ENCODE results near the gene PPP1R3A. TPM values are rescaled to one million over a fixed set of nuclear protein-coding genes. Genes with fewer than 3 reads are reported as not detected.
"Not testable (repeated sequence)": the region's sequence is repeated elsewhere in the genome, so short reads cannot be mapped to it uniquely, and the experiment has no call there.

The PPP1R3A gene, protein sequence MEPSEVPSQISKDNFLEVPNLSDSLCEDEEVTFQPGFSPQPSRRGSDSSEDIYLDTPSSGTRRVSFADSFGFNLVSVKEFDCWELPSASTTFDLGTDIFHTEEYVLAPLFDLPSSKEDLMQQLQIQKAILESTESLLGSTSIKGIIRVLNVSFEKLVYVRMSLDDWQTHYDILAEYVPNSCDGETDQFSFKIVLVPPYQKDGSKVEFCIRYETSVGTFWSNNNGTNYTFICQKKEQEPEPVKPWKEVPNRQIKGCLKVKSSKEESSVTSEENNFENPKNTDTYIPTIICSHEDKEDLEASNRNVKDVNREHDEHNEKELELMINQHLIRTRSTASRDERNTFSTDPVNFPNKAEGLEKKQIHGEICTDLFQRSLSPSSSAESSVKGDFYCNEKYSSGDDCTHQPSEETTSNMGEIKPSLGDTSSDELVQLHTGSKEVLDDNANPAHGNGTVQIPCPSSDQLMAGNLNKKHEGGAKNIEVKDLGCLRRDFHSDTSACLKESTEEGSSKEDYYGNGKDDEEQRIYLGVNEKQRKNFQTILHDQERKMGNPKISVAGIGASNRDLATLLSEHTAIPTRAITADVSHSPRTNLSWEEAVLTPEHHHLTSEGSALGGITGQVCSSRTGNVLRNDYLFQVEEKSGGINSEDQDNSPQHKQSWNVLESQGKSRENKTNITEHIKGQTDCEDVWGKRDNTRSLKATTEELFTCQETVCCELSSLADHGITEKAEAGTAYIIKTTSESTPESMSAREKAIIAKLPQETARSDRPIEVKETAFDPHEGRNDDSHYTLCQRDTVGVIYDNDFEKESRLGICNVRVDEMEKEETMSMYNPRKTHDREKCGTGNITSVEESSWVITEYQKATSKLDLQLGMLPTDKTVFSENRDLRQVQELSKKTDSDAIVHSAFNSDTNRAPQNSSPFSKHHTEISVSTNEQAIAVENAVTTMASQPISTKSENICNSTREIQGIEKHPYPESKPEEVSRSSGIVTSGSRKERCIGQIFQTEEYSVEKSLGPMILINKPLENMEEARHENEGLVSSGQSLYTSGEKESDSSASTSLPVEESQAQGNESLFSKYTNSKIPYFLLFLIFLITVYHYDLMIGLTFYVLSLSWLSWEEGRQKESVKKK
- total RNA-seq (100 to 1,000 TPM in 2 of 4 donors, 10 to 100 TPM in 2; 79.5 to 120 (median 97.5) TPM), polyA plus RNA-seq (39.0 TPM)
- long read RNA-seq, donor 1, full-length matches to known transcripts: 49 of 63 reads
- long read RNA-seq, donor 1, partial matches to known transcripts: 1 of 63 reads
- long read RNA-seq, donor 1, other reads (novel, unspliced or antisense): 13 of 63 reads
- long read RNA-seq, donor 2, full-length matches to known transcripts: 50 of 61 reads
- long read RNA-seq, donor 2, partial matches to known transcripts: 1 of 61 reads
- long read RNA-seq, donor 2, other reads (novel, unspliced or antisense): 10 of 61 reads
- long read RNA-seq, donor 3, full-length matches to known transcripts: 129 of 158 reads
- long read RNA-seq, donor 3, partial matches to known transcripts: 4 of 158 reads
- long read RNA-seq, donor 3, other reads (novel, unspliced or antisense): 25 of 158 reads
- long read RNA-seq, donor 4, full-length matches to known transcripts: 38 of 51 reads
- long read RNA-seq, donor 4, partial matches to known transcripts: 0 of 51 reads
- long read RNA-seq, donor 4, other reads (novel, unspliced or antisense): 13 of 51 reads

GRCh38 chr7:113918946-113919345, at the start of gene PPP1R3A:
PPP1R3A (minus strand) TSS chr7:113919009; CDS start chr7:113918996, 13 bp downstream.
- Histone ChIP-seq H3K4me3 (ENCODE audit: low read length) (peak within 1 kb of the TSS; percentile 63), H3K4me1 (ENCODE audit: control insufficient read depth, insufficient read depth, low read length) (no peaks in the 10 kb centered on the region), H3K27ac (ENCODE audit: low read length) (no peak within 1 kb of the TSS), H3K27me3 (ENCODE audit: control insufficient read depth, insufficient read depth) (no peaks in the 10 kb centered on the region), H3K9me3 (ENCODE audit: control insufficient read depth, low read length) (no peaks in the 10 kb centered on the region)
- intact Hi-C loops (cut with DNase I): loop anchor here in 1 of 4 donors (10.0 kb wide), 1 partner anchor 284 kb away; no protein-coding TSS in a partner anchor
- WGBS: 29% methylated on average over 2 of the region's 2 CpGs
- DNase-seq (peak in 1 of 3 donors; percentile 19), ATAC-seq (peak; percentile 92 to 94)

- intact Hi-C loops (cut with DNase I): no loop called here
- H3K27ac ChIP-seq (ENCODE audit: low read length): no peak overlapping the region
- H3K4me1 ChIP-seq (ENCODE audit: control insufficient read depth, insufficient read depth, low read length): no peaks in the 10 kb centered on the region
- no peaks in the 10 kb centered on the region for H3K27me3 ChIP-seq (ENCODE audit: control insufficient read depth, insufficient read depth)
- no peak for DNase-seq
- 68% methylated on average over 2 of the region's 2 CpGs for whole genome bisulfite sequencing
- no peaks in the 10 kb centered on the region for H3K9me3 ChIP-seq (ENCODE audit: control insufficient read depth, low read length)
- no peak for ATAC-seq
- no peak overlapping the region for H3K4me3 ChIP-seq (ENCODE audit: low read length)
Observed at GRCh38 chr7:113963356-113963755, 44.5 kb upstream of the PPP1R3A start.

DNA sequence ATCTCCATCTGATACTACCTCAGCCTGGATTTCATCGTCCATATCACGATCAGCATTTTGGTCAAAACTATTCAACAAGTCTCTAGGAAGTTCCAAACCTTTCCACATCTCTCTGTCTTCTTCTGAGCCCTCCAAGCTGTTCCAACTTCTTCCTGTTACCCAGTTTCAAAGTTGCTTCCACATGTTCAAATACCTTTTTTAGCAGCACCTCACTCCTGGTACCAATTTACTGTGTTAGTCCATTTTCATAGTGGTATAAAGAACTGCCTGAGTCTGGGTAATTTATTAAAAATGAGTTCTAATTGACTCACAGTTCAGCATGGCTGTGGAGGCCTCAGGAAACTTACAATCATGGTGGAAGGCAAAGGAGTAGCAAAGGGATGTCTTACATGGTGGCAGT, 41.1 kb upstream of the PPP1R3A start:
- intact Hi-C loops (cut with DNase I): no loop called here
- Histone ChIP-seq H3K4me1 (ENCODE audit: control insufficient read depth, insufficient read depth, low read length) (no peaks in the 10 kb centered on the region), H3K27me3 (ENCODE audit: control insufficient read depth, insufficient read depth) (no peaks in the 10 kb centered on the region), H3K27ac (ENCODE audit: low read length) (no peak overlapping the region), H3K4me3 (ENCODE audit: low read length) (no peak overlapping the region), H3K9me3 (ENCODE audit: control insufficient read depth, low read length) (no peaks in the 10 kb centered on the region)
- 73% methylated on average over 2 of the region's 2 CpGs for WGBS
- ATAC-seq (no peak), DNase-seq (no peak)

DNA sequence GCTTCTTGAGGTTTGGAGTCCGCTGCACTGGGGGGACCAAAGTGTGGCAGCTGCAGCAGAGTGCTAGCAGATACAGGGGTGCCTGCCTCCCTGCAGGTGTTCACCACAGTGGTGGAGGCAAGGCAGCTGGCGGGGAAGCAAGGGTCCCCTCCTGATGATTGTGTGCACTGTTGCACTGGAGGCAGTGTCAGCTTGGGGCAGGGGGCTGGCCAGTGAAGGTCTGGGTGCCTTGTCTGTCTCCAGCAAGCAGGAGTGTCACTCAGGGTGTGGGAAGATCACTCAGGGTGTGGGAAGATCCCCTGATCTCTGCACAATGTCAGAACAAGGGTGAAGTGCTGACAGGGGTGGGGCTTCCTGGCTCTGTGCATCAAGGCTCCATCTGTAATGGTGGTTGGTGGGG, 36.3 kb upstream of the PPP1R3A start:
- Histone ChIP-seq H3K9me3 (ENCODE audit: control insufficient read depth, low read length) (no peaks in the 10 kb centered on the region), H3K27me3 (ENCODE audit: control insufficient read depth, insufficient read depth) (no peaks in the 10 kb centered on the region), H3K4me3 (ENCODE audit: low read length) (no peak overlapping the region), H3K4me1 (ENCODE audit: control insufficient read depth, insufficient read depth, low read length) (no peaks in the 10 kb centered on the region), H3K27ac (ENCODE audit: low read length) (no peak overlapping the region)
- intact Hi-C loops (cut with DNase I): no loop called here
- DNase-seq (no peak), ATAC-seq (no peak)
- WGBS: 83% methylated on average over 2 of the region's 2 CpGs

- 82% methylated on average over 2 of the region's 2 CpGs for WGBS
- Histone ChIP-seq H3K9me3 (ENCODE audit: control insufficient read depth, low read length) (no peaks in the 10 kb centered on the region), H3K27me3 (ENCODE audit: control insufficient read depth, insufficient read depth) (no peaks in the 10 kb centered on the region), H3K4me3 (ENCODE audit: low read length) (no peak overlapping the region), H3K27ac (ENCODE audit: low read length) (no peak overlapping the region), H3K4me1 (ENCODE audit: control insufficient read depth, insufficient read depth, low read length) (no peaks in the 10 kb centered on the region)
- DNase-seq (no peak), ATAC-seq (no peak)
- intact Hi-C loops (cut with DNase I): no loop called here
Observed at GRCh38 chr7:113953553-113953952, 34.7 kb upstream of the PPP1R3A start.

DNA sequence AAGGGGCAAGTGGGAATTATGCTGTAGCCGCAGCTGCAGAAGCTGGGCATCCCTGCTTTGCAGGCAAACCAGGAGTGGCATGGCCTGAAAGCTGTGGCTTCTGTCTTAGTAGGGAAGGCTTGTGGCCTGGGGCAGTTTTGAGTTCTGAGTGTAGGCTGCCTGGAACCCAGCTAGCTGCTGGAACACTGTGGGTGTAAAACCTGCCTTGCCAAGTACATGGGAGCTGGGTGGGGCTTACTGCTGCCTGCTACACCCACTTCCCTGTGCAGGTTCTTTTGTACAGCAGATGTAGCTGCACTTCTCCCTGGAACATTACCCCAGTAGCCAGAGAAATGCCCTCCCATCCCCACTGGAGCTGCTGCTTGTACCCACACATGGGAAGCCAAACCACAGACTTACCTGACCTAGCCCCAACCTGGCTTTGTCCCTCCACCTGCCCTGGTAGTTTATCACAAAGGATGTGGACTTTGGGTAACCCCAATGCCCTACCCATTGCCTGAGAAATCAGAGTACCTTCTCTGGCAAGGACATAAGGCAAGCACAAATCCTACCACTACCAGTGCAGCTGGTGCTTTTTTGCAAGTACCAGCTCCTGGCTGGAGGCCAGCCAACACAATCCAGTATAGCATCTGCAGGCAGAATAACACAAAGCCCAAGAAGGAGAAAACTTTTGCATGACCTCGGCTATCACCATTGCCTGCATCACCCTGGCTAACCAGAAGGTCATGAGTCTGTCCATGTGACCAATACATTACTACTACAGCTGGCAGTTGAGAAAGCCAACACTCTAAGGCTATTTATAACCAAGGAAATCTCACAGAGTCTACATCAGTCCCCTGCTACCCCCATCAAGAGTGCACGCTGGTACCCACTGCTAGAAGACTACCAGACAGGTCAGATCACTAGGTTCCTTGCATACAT, 26.5 kb upstream of the PPP1R3A start:
- Histone ChIP-seq H3K4me3 (ENCODE audit: low read length) (no peak overlapping the region), H3K9me3 (ENCODE audit: control insufficient read depth, low read length) (no peaks in the 10 kb centered on the region), H3K27ac (ENCODE audit: low read length) (no peak overlapping the region), H3K4me1 (ENCODE audit: control insufficient read depth, insufficient read depth, low read length) (no peaks in the 10 kb centered on the region), H3K27me3 (ENCODE audit: control insufficient read depth, insufficient read depth) (no peaks in the 10 kb centered on the region)
- ATAC-seq (peak; percentile 67 to 78), DNase-seq (peak in 2 of 3 donors; percentile 49 to 63)
- intact Hi-C loops (cut with DNase I): no loop called here
- WGBS: 66% methylated on average over 3 of the region's 3 CpGs

DNA sequence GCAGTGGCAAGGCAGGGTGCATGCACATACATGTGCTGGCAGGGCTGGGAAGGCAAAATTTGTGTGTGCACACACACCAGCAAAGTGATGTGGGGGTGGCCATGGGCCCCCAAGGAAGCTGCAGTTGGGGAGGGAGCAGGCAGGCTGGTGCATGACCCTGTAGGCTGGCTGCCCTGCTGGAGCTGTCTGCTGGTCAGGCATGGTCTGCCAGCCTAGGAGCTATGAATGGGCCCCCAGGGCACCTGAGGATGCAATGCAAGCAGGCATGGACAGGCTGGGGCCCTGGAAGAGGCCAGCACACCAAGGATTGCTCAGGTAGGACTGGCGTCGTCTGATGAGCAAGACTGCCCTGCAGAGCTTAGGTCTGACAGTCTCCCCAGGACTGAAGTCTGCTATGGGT, 18.2 kb upstream of the PPP1R3A start:
- 86% methylated on average over 2 of the region's 2 CpGs for WGBS
- Histone ChIP-seq H3K27ac (ENCODE audit: low read length) (no peak overlapping the region), H3K4me3 (ENCODE audit: low read length) (no peak overlapping the region), H3K4me1 (ENCODE audit: control insufficient read depth, insufficient read depth, low read length) (no peaks in the 10 kb centered on the region), H3K27me3 (ENCODE audit: control insufficient read depth, insufficient read depth) (no peaks in the 10 kb centered on the region), H3K9me3 (ENCODE audit: control insufficient read depth, low read length) (no peaks in the 10 kb centered on the region)
- intact Hi-C loops (cut with DNase I): no loop called here
- DNase-seq (peak in 1 of 3 donors; percentile 32), ATAC-seq (no peak)

- WGBS: 72% methylated on average over 3 of the region's 3 CpGs
- H3K9me3 ChIP-seq (ENCODE audit: control insufficient read depth, low read length): no peaks in the 10 kb centered on the region
- intact Hi-C loops (cut with DNase I): no loop called here
- DNase-seq: no peak
- no peaks in the 10 kb centered on the region for H3K27me3 ChIP-seq (ENCODE audit: control insufficient read depth, insufficient read depth)
- no peak overlapping the region for H3K4me3 ChIP-seq (ENCODE audit: low read length)
- H3K27ac ChIP-seq (ENCODE audit: low read length): no peak overlapping the region
- H3K4me1 ChIP-seq (ENCODE audit: control insufficient read depth, insufficient read depth, low read length): no peaks in the 10 kb centered on the region
- ATAC-seq: no peak
Observed at GRCh38 chr7:113936535-113936934, 17.7 kb upstream of the PPP1R3A start.

GRCh38 chr7:113929389-113929788, 10.6 kb upstream of the PPP1R3A start:
- DNase-seq; H3K4me1 ChIP-seq (ENCODE audit: control insufficient read depth, insufficient read depth, low read length); H3K27ac ChIP-seq (ENCODE audit: low read length); ATAC-seq; H3K9me3 ChIP-seq (ENCODE audit: control insufficient read depth, low read length); intact Hi-C loops (cut with DNase I); H3K4me3 ChIP-seq (ENCODE audit: low read length); H3K27me3 ChIP-seq (ENCODE audit: control insufficient read depth, insufficient read depth): not testable (repeated sequence)
- WGBS: 82% methylated on average over 3 of the region's 3 CpGs
